Umbilical cord (tissue), 2 donors: Measurements from ENCODE around the gene APOC3. TPM values are rescaled to one million over a fixed set of nuclear protein-coding genes. Genes with fewer than 3 reads are reported as not detected.
A peak's percentile ranks its signal among the peaks of the same experiment; 100 is the strongest.

Source experiments
- DNase-seq: peaks from one replicate; pipeline ENCODE4 v3.0.0-alpha.2; 2015; ENCODE audit warnings: low spot score
- total RNA-seq: library from RNA; depleted of rRNA; stranded (reverse); fragments of >200 nt; gene quantifications from one replicate; pipeline ENCODE4 v1.2.3, GENCODE V29; 2014; ENCODE audit warnings: low replicate concordance; ENCODE audit not compliant: insufficient read depth

APOC3 gene
- total RNA-seq, 1 donor from 2014 or later: not detected

DNA sequence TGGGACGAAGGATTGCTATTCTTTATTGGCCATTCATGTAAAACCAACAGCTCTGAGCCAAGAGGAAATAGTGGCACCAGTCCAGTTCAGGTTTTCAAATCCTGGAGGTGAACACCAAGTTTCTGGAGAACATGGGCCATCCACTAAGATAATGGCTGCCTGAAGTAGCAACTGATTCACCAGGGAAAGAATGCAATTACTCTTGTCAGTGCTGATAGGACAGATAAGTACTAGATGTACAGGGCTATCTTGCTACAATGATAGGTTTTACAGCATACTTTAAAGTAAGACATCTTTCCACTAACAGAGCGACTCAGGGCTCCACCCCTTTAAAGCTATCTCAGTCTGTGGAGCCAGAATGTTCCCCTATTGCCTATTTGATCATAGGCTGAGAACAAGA, 44.5 kb downstream of the APOC3 start:
- DNase-seq: peak; percentile 68

GRCh38 chr11:116875194-116875593, 45.5 kb downstream of the APOC3 start:
- DNase-seq: no peak

GRCh38 chr11:116876656-116877055, 46.9 kb downstream of the APOC3 start:
- DNase-seq: no peak

DNA sequence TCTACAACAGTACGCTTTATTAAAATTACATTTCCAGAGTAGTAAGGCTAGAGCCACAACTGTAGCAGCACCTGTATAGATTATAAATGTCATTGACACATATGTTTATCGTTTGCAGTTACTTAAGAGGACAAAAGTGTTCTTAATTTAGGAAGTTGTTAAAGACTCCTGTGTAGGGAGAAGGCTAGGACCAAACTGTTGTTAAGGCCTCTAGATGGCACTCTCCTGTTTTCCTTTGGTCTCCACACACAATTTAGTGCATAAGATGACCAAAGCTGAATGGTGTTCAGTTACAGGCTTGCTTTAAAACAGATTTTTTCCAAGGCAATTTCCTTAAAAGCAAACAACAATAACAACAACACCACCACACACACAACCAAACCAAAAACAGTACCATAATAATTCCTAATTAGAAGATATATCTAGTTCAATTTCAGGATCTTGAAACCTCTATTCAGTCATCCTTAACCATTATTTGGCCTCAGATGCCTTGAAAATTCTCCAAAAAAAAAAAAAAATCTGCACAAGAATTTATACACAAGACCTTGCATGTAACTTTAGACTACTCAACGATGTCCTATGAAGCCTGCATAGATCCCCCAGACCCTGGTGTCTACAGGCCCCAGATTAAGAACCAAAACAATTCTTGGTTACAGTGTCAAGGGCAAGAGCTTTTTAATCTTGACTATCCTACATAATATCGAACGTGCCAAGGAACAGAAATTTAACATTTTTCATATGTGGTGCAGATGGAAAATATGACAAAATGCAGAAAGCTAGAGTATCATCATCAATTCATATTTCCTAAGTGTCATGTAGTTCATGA, 50.3 kb downstream of the APOC3 start:
- peak; percentile 84 for DNase-seq

DNA sequence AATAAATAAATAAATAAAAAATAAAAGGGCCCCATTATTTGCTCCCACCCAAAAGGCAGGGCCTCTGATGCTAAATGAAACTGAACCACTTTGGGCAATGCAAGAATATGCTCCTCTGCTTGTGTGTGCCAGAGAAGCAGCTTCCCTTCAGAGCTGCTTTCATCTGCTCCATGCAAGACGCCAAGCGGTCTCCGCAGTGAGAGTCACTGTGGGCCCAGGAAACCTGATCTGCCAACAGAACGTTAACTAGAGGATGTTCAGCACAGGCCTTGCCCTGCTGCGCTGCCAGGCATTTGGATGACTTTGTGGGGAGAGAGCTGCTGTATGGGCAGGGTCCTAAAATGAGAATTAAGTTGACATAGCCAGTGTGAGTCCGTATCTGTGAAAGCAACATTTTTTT, 51.4 kb downstream of the APOC3 start:
- no peak for DNase-seq

- DNase-seq: no peak
Measured at GRCh38 chr11:116882386-116882785, 52.7 kb downstream of the APOC3 start.

Other genes starting within 250 kb of the APOC3 start
- gene BUD13, start 56.9 kb upstream of the APOC3 start, total RNA-seq: 16.1 TPM
- 25.5 TPM for gene ZPR1, start 41.9 kb upstream of the APOC3 start, total RNA-seq
- not detected for gene APOA5, start 38.0 kb upstream of the APOC3 start, total RNA-seq
- 3.4 TPM for gene APOA4, start 6.6 kb upstream of the APOC3 start, total RNA-seq
- gene APOA1, start 7.7 kb downstream of the APOC3 start, total RNA-seq: not detected